Activated CD8-positive, alpha-beta memory T cell treated with anti-CD3 and anti-CD28 coated beads, Interleukin-2, amount 50 U/mL, for 1 hour (primary cell): Measurements from ENCODE around the gene RANBP2.
"Not testable (repeated sequence)": the region's sequence is repeated elsewhere in the genome, so short reads cannot be mapped to it uniquely, and the experiment has no call there.

ENCODE experiments used
- DNase-seq: peaks from one replicate; pipeline ENCODE4 v3.0.0-alpha.2; 2020; ENCODE audit errors: extremely low read depth

The RANBP2 gene

DNA sequence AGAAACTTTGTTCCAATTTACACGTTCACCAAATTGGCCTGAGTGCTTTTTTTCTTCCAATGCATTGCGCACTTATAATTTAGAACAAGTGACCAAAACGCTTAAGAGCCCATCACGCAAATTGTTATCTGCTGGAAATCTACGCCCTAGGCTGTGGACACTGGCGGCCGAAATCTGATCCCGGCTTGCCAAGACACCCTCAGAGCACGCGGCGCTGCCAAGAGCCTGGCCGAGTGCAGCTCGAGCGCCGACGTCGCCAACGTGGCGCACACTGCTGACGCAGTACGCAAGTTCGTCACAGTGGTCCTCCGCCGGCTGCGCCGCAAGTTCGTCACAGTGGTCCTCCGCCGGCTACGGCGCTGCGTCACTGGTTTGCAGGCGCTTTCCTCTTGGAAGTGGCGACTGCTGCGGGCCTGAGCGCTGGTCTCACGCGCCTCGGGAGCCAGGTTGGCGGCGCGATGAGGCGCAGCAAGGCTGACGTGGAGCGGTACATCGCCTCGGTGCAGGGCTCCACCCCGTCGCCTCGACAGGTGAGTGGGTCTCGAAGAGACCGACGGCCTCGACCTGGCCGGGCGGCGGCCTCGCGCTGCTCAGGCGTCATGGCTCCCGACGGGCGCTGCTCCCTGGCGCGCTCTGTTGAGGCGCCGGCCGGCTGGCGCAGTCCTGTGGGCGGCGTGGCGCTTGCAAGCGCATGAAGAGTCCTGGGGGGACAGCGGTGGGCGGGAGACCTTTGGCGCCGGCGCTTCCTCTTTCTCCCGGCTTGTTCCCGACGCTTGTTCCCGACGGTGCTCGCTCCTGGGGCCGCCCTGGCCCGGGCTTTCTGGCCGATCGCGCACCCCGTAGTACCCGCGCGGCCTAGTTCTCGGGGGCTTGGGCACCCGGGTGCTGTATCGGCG lies at the start of gene RANBP2:
TSS of gene RANBP2 (plus strand) at position 334 of the 896 bp plus-strand sequence. CDS start at position 459, 125 bp downstream.
- DNase-seq: peak; percentile 82

DNA sequence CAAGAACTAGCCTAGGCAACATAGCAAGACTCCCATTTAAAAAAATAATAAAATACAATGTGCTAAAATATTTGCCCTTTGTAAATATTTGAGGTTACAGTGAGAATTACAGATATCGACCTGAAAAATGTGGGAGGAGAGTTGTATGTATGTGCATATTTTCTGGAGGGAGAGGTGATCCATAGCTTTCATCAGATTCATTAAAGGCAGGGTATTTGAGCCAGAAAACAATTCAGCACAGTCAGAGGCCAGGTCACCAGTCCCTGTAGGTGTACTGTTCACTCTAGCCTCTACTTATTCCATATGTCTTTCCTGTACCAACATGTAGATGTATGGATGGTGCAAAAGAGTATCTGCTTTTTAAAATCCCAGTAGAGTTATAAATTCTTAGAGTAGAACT lies 49.0 kb upstream of the RANBP2 start:
- not testable (repeated sequence) for DNase-seq

DNA sequence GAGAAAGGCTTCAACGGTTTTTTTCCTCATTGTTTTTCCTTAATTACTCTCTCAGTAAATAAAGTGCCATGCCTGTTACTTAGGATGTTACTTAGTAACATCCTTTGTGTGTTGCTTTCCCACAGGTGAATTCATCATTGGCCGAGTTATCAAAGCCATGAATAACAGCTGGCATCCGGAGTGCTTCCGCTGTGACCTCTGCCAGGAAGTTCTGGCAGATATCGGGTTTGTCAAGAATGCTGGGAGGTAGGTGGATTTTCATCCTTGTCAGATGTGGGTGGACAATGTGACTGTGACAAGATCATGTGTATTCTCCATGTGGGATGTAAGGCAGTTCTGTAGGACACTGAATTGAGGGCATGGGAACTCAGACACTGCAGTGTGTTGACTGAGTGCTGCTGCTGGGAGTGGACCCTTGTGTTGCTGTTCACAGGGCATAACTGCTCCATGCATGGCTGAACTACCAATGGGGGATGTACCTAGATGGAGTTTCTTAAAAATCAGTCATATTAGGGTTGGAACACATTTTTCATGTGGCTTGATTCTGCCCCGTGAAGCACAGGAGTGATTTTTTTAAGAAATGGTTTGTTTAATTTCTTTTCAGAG lies 47.0 kb upstream of the RANBP2 start:
- DNase-seq: not testable (repeated sequence)

DNA sequence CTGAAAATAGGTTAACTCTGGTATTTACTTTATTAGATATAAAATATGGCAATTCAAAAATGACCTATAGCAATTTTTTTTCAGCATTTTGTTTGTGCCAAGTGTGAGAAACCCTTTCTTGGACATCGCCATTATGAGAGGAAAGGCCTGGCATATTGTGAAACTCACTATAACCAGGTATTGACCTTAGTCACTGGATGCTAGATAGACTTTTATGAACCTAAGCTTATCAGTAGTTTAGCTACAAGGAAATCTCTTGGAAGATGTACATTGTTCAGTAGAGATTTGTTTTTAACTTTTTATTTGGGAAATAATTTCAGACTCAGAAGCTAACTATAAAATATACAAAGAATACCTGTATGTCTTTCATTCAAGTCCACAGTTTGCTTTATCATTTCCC lies 42.8 kb upstream of the RANBP2 start:
- DNase-seq: not testable (repeated sequence)

DNA sequence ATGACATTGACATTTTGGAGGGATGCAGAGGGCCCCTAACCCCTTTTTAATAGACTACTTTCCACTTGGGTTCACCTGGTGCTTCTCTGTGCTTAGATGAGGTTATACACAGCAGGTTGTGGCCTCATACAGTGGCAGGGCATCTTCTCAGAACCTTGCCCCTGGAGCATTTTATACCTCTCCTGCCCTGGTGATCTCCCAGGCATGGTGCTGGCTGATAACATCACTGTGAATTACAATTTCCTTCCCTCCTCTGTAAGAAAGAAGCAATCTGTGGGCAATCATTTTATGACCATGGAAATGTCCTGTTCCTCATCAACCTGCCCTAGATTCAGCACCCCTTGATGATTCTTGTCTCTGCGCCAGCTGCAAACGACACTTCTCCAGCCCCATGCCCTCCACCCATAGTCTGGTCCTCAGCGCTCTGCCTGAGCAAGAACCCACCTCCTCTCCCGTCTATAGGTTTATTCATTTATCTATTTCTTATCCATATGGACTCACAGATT lies 42.0 kb upstream of the RANBP2 start:
- not testable (repeated sequence) for DNase-seq

DNA sequence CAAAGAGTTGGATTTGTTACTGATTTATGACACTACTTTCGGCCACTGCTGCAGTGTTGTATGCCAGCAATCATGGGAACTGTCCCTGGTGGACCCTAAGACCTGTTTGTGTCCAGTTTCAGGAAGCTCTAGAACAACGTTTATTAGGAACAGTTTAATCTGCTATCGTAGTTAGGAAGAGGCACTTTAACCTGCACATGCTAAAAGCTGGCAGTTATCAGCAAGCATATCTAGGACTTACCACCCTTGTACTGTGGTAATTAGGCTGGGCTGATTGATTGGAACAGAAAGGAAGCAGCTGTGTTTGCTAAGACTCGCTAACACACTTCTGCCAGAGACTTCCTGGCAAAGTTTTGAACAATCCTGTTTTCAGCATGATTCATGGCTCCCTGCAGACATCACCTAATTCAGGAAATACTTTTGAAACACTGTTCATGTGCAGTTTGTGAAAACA lies 41.1 kb upstream of the RANBP2 start:
- DNase-seq: not testable (repeated sequence)

DNA sequence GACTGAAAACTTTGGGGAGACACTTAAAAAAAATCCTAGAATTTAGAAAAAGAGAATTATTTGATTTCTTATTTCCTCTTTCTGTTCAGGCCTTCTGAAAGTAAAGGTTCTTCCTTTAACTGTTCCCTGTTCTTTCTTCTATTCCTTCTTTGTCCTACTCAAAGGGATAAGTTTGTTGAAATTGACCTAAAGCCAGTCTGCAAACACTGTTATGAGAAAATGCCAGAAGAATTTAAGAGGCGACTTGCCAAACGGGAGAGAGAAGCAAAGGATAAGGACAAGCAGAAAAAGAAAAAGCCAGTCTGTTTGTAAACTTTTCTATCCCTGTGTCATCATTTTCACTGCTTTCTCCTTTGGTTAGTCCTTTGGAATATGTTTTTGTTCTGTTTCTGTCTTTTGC lies 38.5 kb upstream of the RANBP2 start:
- DNase-seq: not testable (repeated sequence)

DNA sequence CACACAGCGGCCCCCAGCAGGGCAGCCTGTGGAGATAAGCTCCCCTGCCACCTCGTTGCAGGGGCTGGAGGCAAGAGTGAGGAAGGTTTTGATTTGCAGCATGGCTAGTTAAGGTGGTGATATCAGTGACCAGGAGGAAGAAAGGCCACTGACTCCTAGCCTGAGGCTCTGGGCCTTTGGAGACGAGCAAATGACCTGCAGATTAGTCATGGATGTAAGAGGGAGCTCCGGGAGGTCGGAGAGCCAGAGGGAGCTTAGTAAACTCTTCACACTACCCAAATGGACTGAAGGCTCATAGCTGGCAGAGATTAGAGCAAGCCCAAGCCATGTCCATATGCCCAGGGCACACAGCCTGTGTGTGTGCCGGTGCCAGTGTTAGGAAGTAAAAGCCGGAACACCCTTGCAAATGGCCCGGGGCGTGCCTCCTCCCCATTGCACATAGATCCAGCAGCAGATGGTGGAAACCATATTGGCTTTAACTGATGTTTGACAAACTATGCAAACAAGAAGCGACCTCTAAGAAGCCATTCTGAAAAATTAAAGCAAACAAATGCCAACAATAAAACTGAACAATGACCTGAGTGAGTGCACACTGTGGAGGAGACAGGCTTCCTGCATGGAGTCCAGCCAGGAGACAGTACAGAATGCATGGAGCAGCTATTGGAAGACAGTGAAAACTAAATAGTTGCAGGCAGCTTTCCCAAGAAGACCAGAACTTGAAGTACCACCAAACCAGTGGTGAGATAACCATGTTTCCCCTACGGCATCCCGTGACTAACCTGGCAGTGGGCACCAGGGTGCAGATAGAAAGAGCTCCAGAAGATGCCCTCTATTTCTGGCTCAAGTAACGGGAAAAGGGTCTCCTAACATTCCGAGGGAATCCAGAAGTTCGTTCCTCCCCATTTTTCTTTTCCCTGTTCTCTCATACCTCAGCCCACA lies 30.2 kb upstream of the RANBP2 start:
- DNase-seq: not testable (repeated sequence)

DNA sequence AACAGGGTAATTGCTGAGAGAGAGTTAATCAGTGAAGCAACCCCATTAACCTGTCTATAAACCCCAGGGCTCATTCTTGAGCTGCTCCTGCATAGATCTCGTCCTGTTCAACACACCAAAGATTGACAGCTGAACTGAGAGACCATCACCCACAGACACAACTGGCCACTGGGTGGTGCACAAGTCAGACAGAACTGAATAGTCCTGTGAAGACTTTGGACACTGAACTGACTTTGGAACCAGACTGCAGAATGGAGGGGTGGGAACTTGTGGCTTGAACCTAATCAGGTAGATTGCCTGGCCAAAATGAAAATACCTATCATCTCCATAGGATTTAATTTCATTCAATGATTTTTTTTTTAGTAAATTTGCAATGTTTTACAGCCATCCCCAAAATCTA lies 29.3 kb upstream of the RANBP2 start:
- DNase-seq: not testable (repeated sequence)

DNA sequence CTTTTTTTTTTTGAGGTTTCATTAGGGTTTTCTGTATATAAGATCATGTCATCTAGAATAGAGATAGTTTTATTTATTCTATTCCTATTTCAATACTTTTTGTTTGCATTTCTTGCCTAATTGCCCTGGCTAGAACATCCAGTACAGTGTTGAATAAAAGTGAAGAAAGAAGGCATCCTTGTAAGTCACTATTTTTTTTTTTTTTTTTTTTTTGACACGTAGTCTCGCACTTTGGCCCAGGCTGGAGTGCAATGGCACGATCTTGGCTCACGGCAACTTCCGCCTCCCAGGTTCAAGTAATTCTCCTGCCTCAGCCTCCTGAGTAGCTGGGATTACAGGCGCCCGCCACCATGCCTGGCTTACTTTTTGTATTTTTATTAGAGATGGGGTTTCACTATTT lies 27.8 kb upstream of the RANBP2 start:
- DNase-seq: no peak

DNA sequence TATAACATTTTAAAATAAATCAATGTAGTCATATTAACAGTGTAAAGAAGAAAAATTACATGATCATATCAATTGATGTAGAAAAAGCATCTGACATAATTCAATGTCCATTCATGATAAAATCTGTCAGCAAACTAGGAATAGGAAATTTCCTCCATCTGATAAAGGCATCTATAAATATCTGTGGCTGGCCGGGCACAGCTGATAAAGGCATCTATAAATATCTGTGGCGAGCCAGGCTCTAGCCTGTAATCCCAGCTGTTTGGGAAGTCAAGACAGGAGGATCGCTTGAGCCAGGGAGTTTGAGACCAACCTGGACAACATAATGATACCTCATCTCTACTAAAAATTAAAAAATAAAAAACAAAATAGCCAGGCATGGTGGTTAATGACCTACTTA lies 18.1 kb upstream of the RANBP2 start:
- no peak for DNase-seq

DNA sequence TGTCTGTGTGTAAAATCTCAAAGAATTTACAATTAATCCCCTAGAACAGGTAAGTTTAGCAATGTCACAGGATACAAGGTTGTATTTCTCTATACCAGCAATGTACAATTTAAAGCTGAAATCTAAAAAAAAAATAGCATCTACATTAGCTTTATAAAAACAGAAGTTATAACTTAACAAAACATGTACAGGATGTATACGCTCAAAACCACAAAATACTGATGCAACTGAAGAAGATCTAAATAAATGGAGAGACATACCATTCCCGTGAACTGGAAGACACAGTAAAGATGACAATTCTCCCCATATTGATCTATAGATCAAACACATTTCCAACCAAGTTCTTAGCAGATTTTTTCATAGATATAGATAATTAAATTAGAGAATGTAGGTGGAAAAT lies 17.5 kb upstream of the RANBP2 start:
- DNase-seq: no peak

DNA sequence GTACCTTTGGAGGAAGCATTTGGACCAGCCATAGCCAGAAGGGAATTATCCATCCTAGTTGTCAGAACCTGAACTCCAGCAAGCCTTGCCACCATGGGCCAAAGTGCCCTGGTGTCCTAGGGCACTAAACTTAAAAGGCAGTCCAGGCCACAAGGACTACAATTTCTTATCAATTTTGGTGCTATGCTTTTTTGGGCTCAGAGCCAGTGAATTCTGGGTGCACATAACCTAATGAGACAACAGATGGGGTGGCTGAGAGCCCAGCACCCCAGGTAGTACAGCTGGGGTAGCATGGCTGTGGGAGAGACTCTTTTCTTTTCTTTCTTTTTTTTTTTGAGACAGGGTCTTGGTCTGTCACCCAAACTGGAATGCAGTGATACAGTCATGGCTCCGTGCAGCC lies 14.4 kb upstream of the RANBP2 start:
- no peak for DNase-seq

DNA sequence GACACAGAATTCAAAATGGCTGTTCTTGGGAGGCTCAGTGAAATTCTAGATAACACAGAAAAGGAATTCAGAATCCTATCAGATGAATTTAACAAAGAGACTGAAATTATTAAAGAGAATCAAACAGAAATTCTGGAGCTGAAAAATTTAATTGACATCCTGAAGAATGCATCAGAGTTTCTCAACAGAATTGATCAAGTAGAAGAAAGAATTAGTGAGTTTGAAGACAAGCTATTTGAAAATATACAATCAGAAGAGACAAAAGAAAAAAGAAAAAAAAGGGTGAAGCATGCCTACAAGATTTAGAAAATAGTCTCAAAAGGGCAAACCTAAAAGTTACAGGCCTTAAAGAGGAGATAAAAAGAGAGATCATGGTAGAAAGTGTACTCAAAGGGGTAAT lies 12.0 kb upstream of the RANBP2 start:
- no peak for DNase-seq

DNA sequence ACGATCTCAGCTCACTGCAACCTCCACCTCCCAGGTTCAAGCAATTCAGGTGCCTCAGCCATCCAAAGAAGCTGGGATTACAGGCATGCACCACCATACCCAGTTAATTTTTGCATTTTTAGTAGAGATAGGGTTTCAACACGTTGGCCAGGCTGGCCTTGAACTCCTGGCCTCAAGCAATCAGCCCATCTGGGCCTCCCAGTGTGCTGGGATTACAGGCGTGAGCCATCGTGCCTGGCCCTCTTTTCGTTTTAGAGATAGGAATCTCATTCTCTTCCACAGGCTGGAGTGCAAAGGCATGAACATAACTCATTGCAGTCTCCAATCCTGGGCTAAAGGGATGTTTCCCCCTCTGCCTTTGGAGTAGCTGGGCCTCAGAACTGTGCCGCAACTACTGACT lies 2.3 kb upstream of the RANBP2 start:
- DNase-seq: not testable (repeated sequence)

DNA sequence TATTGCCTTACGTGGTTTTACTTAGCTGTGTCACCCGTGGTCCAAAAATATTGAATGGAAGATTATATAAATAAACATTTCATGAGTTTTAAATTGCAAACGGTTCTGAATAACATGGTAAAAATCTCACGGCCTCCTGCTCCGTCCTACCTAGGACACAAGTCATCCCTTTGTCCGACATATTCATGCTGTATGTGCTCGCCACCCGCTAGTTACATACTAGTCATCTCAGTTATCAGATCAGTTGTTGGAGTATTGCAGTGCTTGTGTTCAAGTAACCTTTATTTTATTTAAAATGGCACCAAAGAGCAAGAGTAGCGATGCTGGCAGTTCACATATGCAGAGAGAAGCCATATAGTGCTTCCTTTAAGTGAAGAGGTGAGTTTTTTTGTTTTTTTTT lies 6.8 kb downstream of the RANBP2 start:
- DNase-seq: not testable (repeated sequence)

DNA sequence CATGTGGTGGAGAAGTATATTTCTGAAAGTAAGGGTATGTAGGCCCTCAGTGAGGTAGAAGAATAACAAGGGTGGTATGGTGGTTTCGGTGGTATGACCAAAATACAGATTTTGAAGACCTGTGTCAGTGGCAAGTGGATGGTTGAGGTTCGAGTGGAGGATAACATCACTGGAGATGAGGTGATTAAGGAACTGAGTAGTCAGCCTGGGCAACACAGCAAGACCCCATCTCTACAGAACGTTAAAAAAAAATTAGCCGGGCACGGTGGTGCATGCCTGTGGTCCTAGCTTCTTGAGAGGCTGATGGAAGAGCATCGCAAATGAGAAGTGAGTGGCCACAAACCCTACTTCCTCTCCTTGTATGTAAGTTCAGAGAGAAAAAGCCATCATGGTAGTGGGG lies 15.4 kb downstream of the RANBP2 start:
- not testable (repeated sequence) for DNase-seq

DNA sequence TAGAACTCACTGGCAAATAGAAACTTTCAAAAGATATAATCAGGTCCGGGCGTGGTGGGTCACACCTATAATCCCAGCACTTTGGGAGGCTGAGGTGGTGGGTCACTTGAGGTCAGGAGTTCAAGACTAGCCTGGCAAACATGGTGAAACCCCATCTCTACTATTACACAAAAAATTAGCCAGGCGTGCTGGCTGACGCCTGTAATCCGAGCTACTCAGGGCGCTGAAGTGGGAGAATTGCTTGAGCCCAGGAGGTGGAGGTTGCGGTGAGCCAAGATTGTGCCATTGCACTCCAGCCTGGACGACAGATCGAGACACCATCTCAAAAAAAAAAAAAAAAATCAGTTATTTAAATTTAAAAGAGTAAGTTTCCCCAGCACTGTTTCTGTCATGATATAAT lies 38.7 kb downstream of the RANBP2 start:
- DNase-seq: not testable (repeated sequence)

DNA sequence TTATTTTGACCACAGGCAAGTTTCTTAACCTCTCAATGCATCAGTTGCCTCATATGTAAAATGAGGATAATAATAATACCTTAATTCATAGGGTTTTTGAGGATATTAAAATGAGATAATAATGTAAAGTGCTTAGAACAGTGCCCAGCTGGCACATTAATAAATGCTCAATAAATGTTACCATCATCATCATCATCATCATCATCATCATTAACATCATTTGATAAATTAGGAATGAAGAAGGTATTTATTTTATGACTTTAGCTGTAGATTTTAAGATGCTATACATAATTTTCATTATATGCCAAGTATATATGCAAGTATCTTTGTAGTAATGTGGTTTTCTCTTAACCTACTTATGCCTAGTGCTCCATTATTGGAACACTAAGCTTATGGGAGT lies 43.3 kb downstream of the RANBP2 start:
- DNase-seq: not testable (repeated sequence)

DNA sequence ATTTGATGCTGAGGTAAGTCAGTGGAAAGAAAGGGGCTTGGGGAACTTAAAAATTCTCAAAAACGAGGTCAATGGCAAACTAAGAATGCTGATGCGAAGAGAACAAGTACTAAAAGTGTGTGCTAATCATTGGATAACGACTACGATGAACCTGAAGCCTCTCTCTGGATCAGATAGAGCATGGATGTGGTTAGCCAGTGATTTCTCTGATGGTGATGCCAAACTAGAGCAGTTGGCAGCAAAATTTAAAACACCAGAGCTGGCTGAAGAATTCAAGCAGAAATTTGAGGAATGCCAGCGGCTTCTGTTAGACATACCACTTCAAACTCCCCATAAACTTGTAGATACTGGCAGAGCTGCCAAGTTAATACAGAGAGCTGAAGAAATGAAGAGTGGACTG lies 47.4 kb downstream of the RANBP2 start:
- not testable (repeated sequence) for DNase-seq

DNA sequence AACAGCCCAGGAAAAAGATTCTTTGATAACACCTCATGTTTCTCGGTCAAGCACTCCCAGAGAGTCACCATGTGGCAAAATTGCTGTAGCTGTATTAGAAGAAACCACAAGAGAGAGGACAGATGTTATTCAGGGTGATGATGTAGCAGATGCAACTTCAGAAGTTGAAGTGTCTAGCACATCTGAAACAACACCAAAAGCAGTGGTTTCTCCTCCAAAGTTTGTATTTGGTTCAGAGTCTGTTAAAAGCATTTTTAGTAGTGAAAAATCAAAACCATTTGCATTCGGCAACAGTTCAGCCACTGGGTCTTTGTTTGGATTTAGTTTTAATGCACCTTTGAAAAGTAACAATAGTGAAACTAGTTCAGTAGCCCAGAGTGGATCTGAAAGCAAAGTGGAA lies 48.6 kb downstream of the RANBP2 start:
- DNase-seq: not testable (repeated sequence)

DNA sequence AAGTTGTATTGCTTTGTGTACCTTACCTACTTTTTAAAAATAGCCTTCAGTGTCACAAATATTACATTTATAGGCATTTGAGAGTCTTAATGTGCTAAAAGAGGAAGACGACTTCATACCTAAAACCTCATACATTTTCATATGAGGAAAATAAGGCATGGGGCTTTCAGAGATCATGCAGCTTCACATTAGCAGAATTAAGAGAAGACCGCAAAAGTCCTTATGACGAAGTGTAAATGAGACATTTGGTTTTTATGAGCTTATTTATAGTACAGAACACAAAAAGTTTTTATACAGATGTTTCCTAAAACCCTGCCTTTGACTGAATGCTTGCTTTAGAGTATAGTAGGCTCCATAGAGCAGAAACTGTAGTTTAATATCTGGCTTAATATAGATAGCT lies 57.2 kb downstream of the RANBP2 start:
- no peak for DNase-seq
